Ascending aorta (tissue), 2 donors: ENCODE results near the gene NME9. TPM values are rescaled to one million over a fixed set of nuclear protein-coding genes. Genes with fewer than 3 reads are reported as not detected.

Experiments used
- DNase-seq, 2 donors: peaks; one replicate each; pipeline ENCODE4 v3.0.0-alpha.2; 2019; ENCODE audit warnings: low spot score in 2 of 2
- H3K27ac ChIP-seq, 2 donors: fragments of 200-600 bp; sonication (generic); one replicate each; pipeline ENCODE4 v1.5.1; 2016 to 2017; ENCODE audit warnings: mild to moderate bottlenecking in 1 of 2
- H3K27me3 ChIP-seq: fragments of 200-600 bp; sonication (generic); one replicate; pipeline ENCODE4 v1.5.1; 2017
- H3K36me3 ChIP-seq, 2 donors: fragments of 200-600 bp; sonication (generic); one replicate each; pipeline ENCODE4 v1.5.1; 2016
- H3K4me1 ChIP-seq, 2 donors: fragments of 200-600 bp; sonication (generic); one replicate each; pipeline ENCODE4 v1.5.1; 2016 to 2017; ENCODE audit warnings: mild to moderate bottlenecking in 1 of 2
- H3K4me3 ChIP-seq, 2 donors: fragments of 200-600 bp; sonication (generic); one replicate each; pipeline ENCODE4 v1.5.1; 2016 to 2017; ENCODE audit warnings: mild to moderate bottlenecking in 1 of 2
- H3K9me3 ChIP-seq, 2 donors: fragments of 200-600 bp; sonication (generic); one replicate each; pipeline ENCODE4 v1.5.1; 2016
- intact Hi-C: fragments of 100-400 bp; cut with DNase I; formaldehyde crosslinking; loops from one replicate; pipeline ENCODE4 v1.15.1; 2023
- total RNA-seq: library from RNA; depleted of rRNA; stranded (reverse); fragments of >200 nt; gene quantifications from one replicate; pipeline ENCODE4 v1.1.0, GENCODE V29; 2016
- TF ChIP-seq, protein P1 (sequence below), 3 experiments: fragments of 200-600 bp in 2 of 3; fragments of 450-650 bp in 1 of 3; sonication (generic) in 2 of 3; IDR thresholded peaks; one replicate each; pipeline ENCODE4 v1.5.1; 2016 to 2019; ENCODE audit warnings: antibody characterized with exemption in 3 of 3, mild to moderate bottlenecking in 1 of 3, moderate library complexity in 1 of 3

NME9 gene
- total RNA-seq, 1 donor from 2014 or later = not detected

GRCh38 chr3:138284957-138285477, 44.6 kb downstream of the NME9 start:
- Histone ChIP-seq H3K27me3 (no peaks in the 10 kb centered on the region), H3K27ac (no peak overlapping the region), H3K36me3 (peaks cover 36 to 66% of the 10 kb centered on the region in 2 donors), H3K4me1 (no peaks in the 10 kb centered on the region), H3K9me3 (no peaks in the 10 kb centered on the region), H3K4me3 (no peak overlapping the region)
- DNase-seq = no peak
- intact Hi-C loops = no loop called here
- TF ChIP-seq, protein P1, sequence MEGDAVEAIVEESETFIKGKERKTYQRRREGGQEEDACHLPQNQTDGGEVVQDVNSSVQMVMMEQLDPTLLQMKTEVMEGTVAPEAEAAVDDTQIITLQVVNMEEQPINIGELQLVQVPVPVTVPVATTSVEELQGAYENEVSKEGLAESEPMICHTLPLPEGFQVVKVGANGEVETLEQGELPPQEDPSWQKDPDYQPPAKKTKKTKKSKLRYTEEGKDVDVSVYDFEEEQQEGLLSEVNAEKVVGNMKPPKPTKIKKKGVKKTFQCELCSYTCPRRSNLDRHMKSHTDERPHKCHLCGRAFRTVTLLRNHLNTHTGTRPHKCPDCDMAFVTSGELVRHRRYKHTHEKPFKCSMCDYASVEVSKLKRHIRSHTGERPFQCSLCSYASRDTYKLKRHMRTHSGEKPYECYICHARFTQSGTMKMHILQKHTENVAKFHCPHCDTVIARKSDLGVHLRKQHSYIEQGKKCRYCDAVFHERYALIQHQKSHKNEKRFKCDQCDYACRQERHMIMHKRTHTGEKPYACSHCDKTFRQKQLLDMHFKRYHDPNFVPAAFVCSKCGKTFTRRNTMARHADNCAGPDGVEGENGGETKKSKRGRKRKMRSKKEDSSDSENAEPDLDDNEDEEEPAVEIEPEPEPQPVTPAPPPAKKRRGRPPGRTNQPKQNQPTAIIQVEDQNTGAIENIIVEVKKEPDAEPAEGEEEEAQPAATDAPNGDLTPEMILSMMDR (IDR thresholded peaks at IDR 0.05) = no peak

DNA sequence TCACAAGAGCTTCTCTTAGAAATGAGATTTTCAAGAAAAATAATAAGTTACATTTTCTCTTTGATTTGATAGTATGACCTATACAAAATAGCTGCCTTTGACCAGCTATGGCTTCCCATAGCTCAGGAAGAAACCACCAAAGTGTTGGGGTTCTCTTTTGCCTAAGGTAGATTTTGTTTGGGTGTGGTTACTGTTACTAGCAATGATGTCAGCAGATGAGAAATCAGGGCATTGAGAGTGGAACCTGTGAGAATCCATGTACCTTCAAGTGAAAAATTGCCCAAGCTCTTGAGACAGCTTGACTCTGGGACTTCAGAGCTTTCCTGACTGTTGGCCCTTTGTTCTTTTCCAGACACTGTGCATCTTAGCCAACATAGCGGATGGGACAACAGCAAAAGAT, 45.6 kb downstream of the NME9 start:
- peaks cover 28 to 57% of the 10 kb centered on the region in 2 donors for H3K36me3 ChIP-seq
- TF ChIP-seq, protein P1 (IDR thresholded peaks at IDR 0.05) = no peak
- no peaks in the 10 kb centered on the region for H3K9me3 ChIP-seq
- no peak for DNase-seq
- no peak overlapping the region for H3K27ac ChIP-seq
- no peaks in the 10 kb centered on the region for H3K27me3 ChIP-seq
- no peak overlapping the region for H3K4me3 ChIP-seq
- no peaks in the 10 kb centered on the region for H3K4me1 ChIP-seq
- intact Hi-C loops = no loop called here

DNA sequence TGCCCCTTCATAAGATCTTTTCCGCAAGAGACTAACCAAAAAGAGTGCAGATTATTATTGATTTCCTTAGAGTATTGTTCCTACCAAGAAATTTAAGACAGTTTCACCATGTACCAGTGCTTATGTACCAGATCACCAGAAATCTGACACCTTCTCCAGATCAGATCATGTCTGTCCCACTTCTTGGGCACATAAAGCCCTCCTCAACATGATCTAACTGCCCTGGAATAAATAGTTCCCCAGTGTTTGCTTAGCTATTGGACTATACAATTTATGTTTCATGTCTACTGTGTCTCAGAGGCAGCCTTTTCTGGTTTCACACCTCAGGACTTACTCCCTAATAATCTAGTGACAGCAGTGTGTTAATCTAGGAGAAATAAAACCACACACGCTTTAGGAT, 46.8 kb downstream of the NME9 start:
- intact Hi-C loops = no loop called here
- TF ChIP-seq, protein P1 (IDR thresholded peaks at IDR 0.05) = no peak

DNA sequence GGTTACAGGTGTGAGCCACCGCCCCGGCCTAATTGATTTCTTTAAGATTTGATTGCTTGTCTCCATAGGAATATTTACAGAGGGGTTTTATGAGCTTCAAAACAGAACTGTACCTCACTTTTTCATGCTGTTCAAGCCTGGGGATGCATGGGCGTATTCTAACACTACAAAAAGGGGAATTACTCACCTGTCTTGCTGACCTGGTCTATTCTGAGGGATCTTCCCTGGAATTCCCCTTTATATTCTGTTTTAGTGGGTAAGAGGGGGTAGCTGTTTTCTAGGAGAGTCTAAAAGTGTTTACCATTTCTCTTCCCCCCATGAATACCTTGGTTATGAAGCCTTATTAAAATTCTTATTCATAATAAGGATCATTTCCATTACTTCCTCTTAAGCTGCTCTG, 48.1 kb downstream of the NME9 start:
- Histone ChIP-seq H3K27me3 (no peaks in the 10 kb centered on the region), H3K36me3 (peaks cover 24 to 44% of the 10 kb centered on the region in 2 donors), H3K27ac (no peak overlapping the region), H3K4me3 (no peak overlapping the region), H3K4me1 (no peaks in the 10 kb centered on the region), H3K9me3 (no peaks in the 10 kb centered on the region)
- intact Hi-C loops = no loop called here
- no peak for DNase-seq
- TF ChIP-seq, protein P1 (IDR thresholded peaks at IDR 0.05) = no peak

More for the DNA sequence above, 46.8 kb downstream of the NME9 start:
- Histone ChIP-seq H3K9me3 (no peaks in the 10 kb centered on the region), H3K36me3 (peaks cover 24 to 52% of the 10 kb centered on the region in 2 donors), H3K4me1 (no peaks in the 10 kb centered on the region), H3K4me3 (no peak overlapping the region), H3K27ac (no peak overlapping the region), H3K27me3 (no peaks in the 10 kb centered on the region)
- DNase-seq = no peak

DNA sequence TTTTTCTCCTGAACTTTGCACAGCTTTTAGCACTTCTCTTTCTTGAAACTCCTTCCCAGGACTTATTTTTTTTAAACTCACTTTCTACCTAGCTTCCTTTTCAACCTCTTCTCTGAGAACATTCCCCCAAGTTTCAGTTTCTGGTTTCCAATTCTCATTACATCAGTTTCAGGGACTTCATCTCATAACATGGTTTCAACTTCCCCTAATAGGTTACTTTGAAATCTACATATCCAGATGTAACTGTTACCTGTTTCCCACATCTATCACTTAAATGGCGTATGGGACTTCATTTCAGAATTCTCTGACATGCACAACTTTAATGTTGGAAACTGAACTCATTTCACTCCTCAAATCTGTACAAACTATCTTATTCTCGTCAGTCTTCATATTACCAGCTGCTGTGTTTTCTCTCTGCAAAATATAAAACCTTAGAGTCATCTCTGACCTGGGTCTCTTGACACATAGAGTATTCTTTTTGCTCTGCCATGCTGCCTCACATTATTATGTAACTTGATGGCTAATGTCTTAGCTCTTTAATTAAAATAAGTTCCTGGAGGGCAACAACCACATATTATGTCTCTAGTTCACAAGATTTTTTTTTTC, 58.4 kb downstream of the NME9 start:
- Histone ChIP-seq H3K27ac (no peak overlapping the region), H3K4me1 (no peaks in the 10 kb centered on the region), H3K9me3 (no peaks in the 10 kb centered on the region), H3K36me3 (peaks cover 39 to 73% of the 10 kb centered on the region in 2 donors), H3K27me3 (no peaks in the 10 kb centered on the region), H3K4me3 (no peak overlapping the region)
- intact Hi-C loops = no loop called here
- TF ChIP-seq, protein P1 (IDR thresholded peaks at IDR 0.05) = no peak
- no peak for DNase-seq
